PC-3 (cell line): ENCODE measurements around the gene MCL1. TPM values are rescaled to one million over a fixed set of nuclear protein-coding genes. Genes with fewer than 3 reads are reported as not detected.

Source experiments
- ATAC-seq: fragments of 200-7000 bp; cut with Tn5 transposase; 2 replicates; pipeline ENCODE4 v1.9.1; 2020; ENCODE audit warnings: mild to moderate bottlenecking, moderate library complexity
- BruUV-seq: library from RNA; stranded (reverse); fragments of 400-500 nt; replicated peaks from 2 replicates; lab custom pipeline; 2021; lab: Mats Ljungman, UMichigan
- CTCF ChIA-PET: fragments of 300-600 bp; sonication (Branson Sonifier 250); formaldehyde crosslinking; loops from one replicate; lab custom pipeline; 2022; ENCODE audit warnings: antibody characterized with exemption; lab: Charles Lee
- POLR2A ChIA-PET: fragments of 300-600 bp; sonication (Branson Sonifier 250); formaldehyde crosslinking; loops from one replicate; lab custom pipeline; 2022; ENCODE audit warnings: antibody characterized with exemption; ENCODE audit not compliant: unreplicated experiment; lab: Charles Lee
- DNase-seq: peaks from one replicate; pipeline ENCODE4 v3.0.0-alpha.2; 2015
- H2AFZ ChIP-seq: fragments of 300-600 bp; sonication (generic); 2 replicates; pipeline ENCODE4 v1.6.0; 2016; ENCODE audit warnings: antibody characterized with exemption, low read length
- H3F3A ChIP-seq: fragments of 300-600 bp; sonication (generic); one replicate; pipeline ENCODE4 v1.6.0; 2017; ENCODE audit warnings: antibody characterized with exemption, low read length, control low read depth, mild to moderate bottlenecking; ENCODE audit not compliant: unreplicated experiment
- H3K27ac ChIP-seq: fragments of 300-600 bp; sonication (generic); 2 replicates; pipeline ENCODE4 v1.5.1; 2016; ENCODE audit warnings: mild to moderate bottlenecking, low read length
- H3K27me3 ChIP-seq: fragments of 300-600 bp; sonication (generic); 2 replicates; pipeline ENCODE4 v1.6.1; 2016; ENCODE audit warnings: low read length, mixed read lengths
- H3K36me3 ChIP-seq: fragments of 300-600 bp; sonication (generic); 2 replicates; pipeline ENCODE4 v1.6.1; 2016; ENCODE audit warnings: low read depth, mixed run types, low read length, mixed read lengths
- H3K4me1 ChIP-seq: fragments of 300-600 bp; sonication (generic); 2 replicates; pipeline ENCODE4 v1.5.1; 2016; ENCODE audit warnings: low read length; ENCODE audit not compliant: insufficient read depth
- H3K4me2 ChIP-seq: fragments of 300-600 bp; sonication (generic); 2 replicates; pipeline ENCODE4 v1.6.0; 2016; ENCODE audit warnings: low read length
- H3K4me3 ChIP-seq: fragments of 300-600 bp; sonication (generic); 2 replicates; pipeline ENCODE4 v1.5.1; 2016; ENCODE audit warnings: mild to moderate bottlenecking, low read length, mixed read lengths
- H3K79me2 ChIP-seq: fragments of 300-600 bp; sonication (generic); 2 replicates; pipeline ENCODE4 v1.6.1; 2017; ENCODE audit warnings: low read length, mixed read lengths
- H3K9ac ChIP-seq: fragments of 300-600 bp; sonication (generic); 2 replicates; pipeline ENCODE4 v1.6.0; 2016; ENCODE audit warnings: mild to moderate bottlenecking, low read length
- H3K9me2 ChIP-seq: fragments of 300-600 bp; sonication (generic); replicated peaks from 2 replicates; pipeline ENCODE4 v1.6.1; 2016; ENCODE audit warnings: mixed run types, low read length, mixed read lengths
- H3K9me3 ChIP-seq: fragments of 300-600 bp; sonication (generic); 2 replicates; pipeline ENCODE4 v1.6.1; 2016; ENCODE audit warnings: low read length, mixed read lengths
- H4K20me1 ChIP-seq: fragments of 300-600 bp; sonication (generic); 2 replicates; pipeline ENCODE4 v1.6.1; 2016; ENCODE audit warnings: low read length, mixed read lengths
- EZH2 ChIP-seq: fragments of 300-600 bp; sonication (generic); IDR thresholded peaks from one replicate; pipeline ENCODE4 v1.6.1; 2017; ENCODE audit warnings: antibody characterized with exemption, mild to moderate bottlenecking, low read length; ENCODE audit not compliant: unreplicated experiment
- EZH2phosphoT487 ChIP-seq: fragments of 300-600 bp; sonication (generic); IDR thresholded peaks from 2 replicates; pipeline ENCODE4 v1.6.1; 2018; ENCODE audit warnings: mild to moderate bottlenecking, antibody characterized with exemption, low read length, borderline replicate concordance
- intact Hi-C: fragments of 100-400 bp; cut with micrococcal nuclease; formaldehyde crosslinking; loops from 2 replicates; pipeline ENCODE4 v1.9.0; 2023
- total RNA-seq: library from RNA; depleted of rRNA; stranded (reverse); fragments of >200 nt; gene quantifications from 2 replicates; pipeline ENCODE4 v1.2.3, GENCODE V29; 2014
- TF ChIP-seq, protein P1 (sequence below): fragments of 300-600 bp; sonication (generic); conservative IDR thresholded peaks from 2 replicates; pipeline ENCODE4 v1.5.1; 2017; ENCODE audit warnings: antibody characterized with exemption, low read depth, mild to moderate bottlenecking, low read length

Gene MCL1
- total RNA-seq, 1 experiment from 2014 or later: 285 TPM

DNA sequence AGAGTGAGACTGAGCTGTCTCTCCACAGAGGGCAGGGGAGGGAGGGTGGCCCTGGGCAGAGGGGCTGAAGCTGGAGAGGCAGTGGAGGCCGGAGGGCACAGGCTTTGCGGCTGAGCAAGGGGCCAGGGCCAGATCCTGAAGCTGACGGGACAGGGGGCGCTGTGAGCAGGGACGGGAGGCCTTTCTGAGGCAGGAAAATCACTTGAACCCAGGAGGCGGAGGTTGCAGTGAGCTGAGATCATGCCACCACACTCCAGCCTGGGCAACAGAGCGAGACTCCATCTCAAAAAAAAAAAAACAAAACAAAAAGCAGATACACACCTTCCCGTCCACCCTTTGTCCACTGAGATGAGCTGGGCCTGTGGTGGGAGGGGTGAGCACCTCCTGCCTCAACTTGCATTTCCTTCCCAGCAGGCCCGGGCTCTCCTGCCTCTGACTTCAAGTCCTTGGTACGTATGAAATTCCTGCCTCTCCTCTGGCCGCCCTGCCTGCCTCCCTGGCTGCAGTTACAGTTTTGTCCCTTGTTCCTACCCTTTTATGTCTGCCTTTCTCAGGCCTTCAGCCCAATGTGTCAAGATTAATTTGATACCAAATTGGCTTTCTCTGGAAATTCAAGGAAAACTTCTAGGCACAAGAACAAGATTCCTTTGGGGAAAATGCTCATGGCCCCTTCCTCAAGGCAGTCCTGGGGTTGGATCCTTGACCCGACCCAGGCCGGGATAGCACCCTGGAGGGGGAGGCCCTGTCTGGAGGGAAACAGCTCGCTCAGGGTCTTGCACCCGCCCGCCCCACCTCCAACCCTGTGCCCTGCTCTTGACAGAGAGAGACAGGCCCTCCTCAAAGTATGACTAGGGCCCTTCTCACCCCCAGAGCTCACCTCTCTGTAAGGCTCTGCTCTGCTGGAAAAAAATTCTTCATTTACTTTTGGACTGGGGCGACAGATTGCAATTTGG lies 41.4 kb downstream of the MCL1 start:
- ChIA-PET POLR2A (interaction anchor here (0.6 kb wide), 1 partner anchor 155 kb away, joined by 3 read pairs; no protein-coding TSS in a partner anchor), CTCF (interaction anchor here (0.9 kb wide), 1 partner anchor 14 kb away, joined by 8 read pairs; no protein-coding TSS in a partner anchor)
- Histone ChIP-seq H3F3A (no peaks in the 10 kb centered on the region), H3K4me2 (no peak overlapping the region), H3K4me1 (no peaks in the 10 kb centered on the region), H3K27ac (no peak overlapping the region), H3K27me3 (no peaks in the 10 kb centered on the region), H3K79me2 (no peaks in the 10 kb centered on the region), H3K4me3 (no peak overlapping the region), H3K9ac (no peak overlapping the region), H2AFZ (no peak overlapping the region), H3K9me3 (no peaks in the 10 kb centered on the region), H3K9me2 (no peaks in the 10 kb centered on the region), H4K20me1 (no peaks in the 10 kb centered on the region), H3K36me3 (no peaks in the 10 kb centered on the region)
- intact Hi-C loops: loop anchor here (10.0 kb wide), 2 partner anchors 173 to 283 kb away; partner anchors contain the start of genes CA14 and RPRD2
- no TSS peak for BruUV-seq
- TF ChIP-seq, protein P1, sequence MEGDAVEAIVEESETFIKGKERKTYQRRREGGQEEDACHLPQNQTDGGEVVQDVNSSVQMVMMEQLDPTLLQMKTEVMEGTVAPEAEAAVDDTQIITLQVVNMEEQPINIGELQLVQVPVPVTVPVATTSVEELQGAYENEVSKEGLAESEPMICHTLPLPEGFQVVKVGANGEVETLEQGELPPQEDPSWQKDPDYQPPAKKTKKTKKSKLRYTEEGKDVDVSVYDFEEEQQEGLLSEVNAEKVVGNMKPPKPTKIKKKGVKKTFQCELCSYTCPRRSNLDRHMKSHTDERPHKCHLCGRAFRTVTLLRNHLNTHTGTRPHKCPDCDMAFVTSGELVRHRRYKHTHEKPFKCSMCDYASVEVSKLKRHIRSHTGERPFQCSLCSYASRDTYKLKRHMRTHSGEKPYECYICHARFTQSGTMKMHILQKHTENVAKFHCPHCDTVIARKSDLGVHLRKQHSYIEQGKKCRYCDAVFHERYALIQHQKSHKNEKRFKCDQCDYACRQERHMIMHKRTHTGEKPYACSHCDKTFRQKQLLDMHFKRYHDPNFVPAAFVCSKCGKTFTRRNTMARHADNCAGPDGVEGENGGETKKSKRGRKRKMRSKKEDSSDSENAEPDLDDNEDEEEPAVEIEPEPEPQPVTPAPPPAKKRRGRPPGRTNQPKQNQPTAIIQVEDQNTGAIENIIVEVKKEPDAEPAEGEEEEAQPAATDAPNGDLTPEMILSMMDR: peak; percentile 27; the same call in 1 of the 2 replicates
- no peak for TF ChIP-seq EZH2
- ATAC-seq (no peak), DNase-seq (no peak)

- no TSS peak for BruUV-seq
- H3K4me2 ChIP-seq: no peak overlapping the region
- no peaks in the 10 kb centered on the region for H3K9me2 ChIP-seq
- DNase-seq (no peak), ATAC-seq (no peak)
- ChIA-PET POLR2A (interaction anchor here (0.6 kb wide), 1 partner anchor 156 kb away, joined by 3 read pairs; no protein-coding TSS in a partner anchor), CTCF (interaction anchor here (0.6 to 0.9 kb wide), 2 partner anchors 11 to 15 kb away, joined by 3 to 8 read pairs; no protein-coding TSS in a partner anchor)
- H3K4me3 ChIP-seq: no peak overlapping the region
- no peak overlapping the region for H3K9ac ChIP-seq
- H3K9me3 ChIP-seq: no peaks in the 10 kb centered on the region
- H3K4me1 ChIP-seq: no peaks in the 10 kb centered on the region
- no peaks in the 10 kb centered on the region for H3K36me3 ChIP-seq
- H3F3A ChIP-seq: no peaks in the 10 kb centered on the region
- no peaks in the 10 kb centered on the region for H4K20me1 ChIP-seq
- H2AFZ ChIP-seq: no peak overlapping the region
- no peak overlapping the region for H3K27ac ChIP-seq
- no peak for TF ChIP-seq EZH2
- no peak for TF ChIP-seq EZH2phosphoT487
- TF ChIP-seq, protein P1: no peak
- no peaks in the 10 kb centered on the region for H3K27me3 ChIP-seq
- H3K79me2 ChIP-seq: no peaks in the 10 kb centered on the region
- intact Hi-C loops: loop anchor here (10.0 kb wide), 2 partner anchors 172 to 282 kb away; partner anchors contain the start of genes CA14 and RPRD2
These were observed 42.3 kb downstream of the MCL1 start for GRCh38 chr1:150536836-150537731.
